Skeletal muscle tissue (tissue), 4 donors: ENCODE results near the gene MRPL10. TPM values are rescaled to one million over a fixed set of nuclear protein-coding genes. Genes with fewer than 3 reads are reported as not detected.

Experiments
- H3K27ac ChIP-seq: one replicate; pipeline ENCODE4 v1.7.0; 2013; ENCODE audit warnings: mild to moderate bottlenecking, low read depth, low read length, inconsistent platforms
- H3K27me3 ChIP-seq, 3 donors: one replicate each; pipeline ENCODE4 v1.7.0; 2013; ENCODE audit warnings: low read length in 3 of 3; ENCODE audit not compliant: control insufficient read depth in 3 of 3, insufficient read depth in 3 of 3
- H3K36me3 ChIP-seq, 3 donors: one replicate each; pipeline ENCODE4 v1.7.0; 2013; ENCODE audit warnings: low read length in 3 of 3; ENCODE audit not compliant: control insufficient read depth in 3 of 3, insufficient read depth in 3 of 3
- H3K4me1 ChIP-seq, 3 donors: one replicate each; pipeline ENCODE4 v1.7.0; 2013; ENCODE audit warnings: low read length in 3 of 3, mild to moderate bottlenecking in 3 of 3; ENCODE audit not compliant: control insufficient read depth in 3 of 3, insufficient read depth in 3 of 3
- H3K4me3 ChIP-seq, 3 donors: one replicate each; pipeline ENCODE4 v1.7.0; 2013; ENCODE audit warnings: low read length in 3 of 3
- H3K9ac ChIP-seq, 3 donors: one replicate each; pipeline ENCODE4 v1.7.0; 2013; ENCODE audit warnings: low read length in 3 of 3, mild to moderate bottlenecking in 3 of 3, moderate library complexity in 2 of 3, low read depth in 1 of 3
- H3K9me3 ChIP-seq, 3 donors: one replicate each; pipeline ENCODE4 v1.7.0; 2013; ENCODE audit warnings: low read length in 3 of 3; ENCODE audit not compliant: control insufficient read depth in 3 of 3
- total RNA-seq: library from RNA; depleted of rRNA; stranded (reverse); fragments of >200 nt; gene quantifications from one replicate; pipeline ENCODE4 v1.2.3, GENCODE V29; 2014
- donor health status: Osteomylitis.

The MRPL10 gene
- total RNA-seq, 1 donor from 2014 or later = 19.8 TPM

GRCh38 chr17:47801906-47802305, 29.4 kb downstream of the MRPL10 start:
- H3K9ac ChIP-seq = no peak overlapping the region
- no peaks in the 10 kb centered on the region for H3K9me3 ChIP-seq
- H3K27ac ChIP-seq = no peak overlapping the region
- H3K4me3 ChIP-seq = no peak overlapping the region
- peaks cover 10 to 20% (median 13%) of the 10 kb centered on the region in 3 donors for H3K4me1 ChIP-seq
- peaks cover 0 to 2% (median 0%) of the 10 kb centered on the region in 3 donors for H3K36me3 ChIP-seq
- no peaks in the 10 kb centered on the region for H3K27me3 ChIP-seq

DNA sequence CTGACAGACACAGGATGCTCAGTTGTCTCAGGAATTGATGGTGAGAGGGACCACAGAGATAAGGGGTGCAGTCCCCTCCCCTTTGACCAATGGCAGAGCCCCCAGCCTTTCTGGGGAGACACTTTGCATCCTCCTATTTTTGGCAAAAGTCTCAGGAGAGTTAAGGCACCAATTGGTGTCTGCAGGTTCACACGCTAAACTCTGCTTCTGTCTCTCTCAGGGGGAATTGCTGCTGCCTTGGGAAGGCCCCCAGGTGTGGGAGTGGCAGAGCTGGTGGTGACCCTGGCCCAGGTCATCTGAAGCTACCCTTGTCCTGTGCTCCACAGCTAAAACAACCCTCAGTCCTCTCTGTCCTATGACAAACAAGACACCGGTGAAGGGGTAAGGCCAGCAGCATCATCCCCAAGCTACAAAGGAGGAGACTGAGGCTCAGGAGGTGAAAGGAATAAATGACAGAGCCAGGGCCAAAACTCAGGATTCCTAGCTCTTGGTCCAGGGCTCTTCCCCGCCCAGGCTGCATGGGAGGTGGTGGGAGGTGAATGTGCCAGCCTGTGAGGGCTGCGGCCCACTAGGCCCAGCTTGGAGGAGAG, 30.1 kb downstream of the MRPL10 start:
- no peak overlapping the region for H3K4me3 ChIP-seq
- H3K27me3 ChIP-seq = no peaks in the 10 kb centered on the region
- H3K27ac ChIP-seq = no peak overlapping the region
- H3K9ac ChIP-seq = no peak overlapping the region
- peaks cover 6 to 14% (median 8%) of the 10 kb centered on the region in 3 donors for H3K4me1 ChIP-seq
- no peaks in the 10 kb centered on the region for H3K36me3 ChIP-seq
- no peaks in the 10 kb centered on the region for H3K9me3 ChIP-seq

DNA sequence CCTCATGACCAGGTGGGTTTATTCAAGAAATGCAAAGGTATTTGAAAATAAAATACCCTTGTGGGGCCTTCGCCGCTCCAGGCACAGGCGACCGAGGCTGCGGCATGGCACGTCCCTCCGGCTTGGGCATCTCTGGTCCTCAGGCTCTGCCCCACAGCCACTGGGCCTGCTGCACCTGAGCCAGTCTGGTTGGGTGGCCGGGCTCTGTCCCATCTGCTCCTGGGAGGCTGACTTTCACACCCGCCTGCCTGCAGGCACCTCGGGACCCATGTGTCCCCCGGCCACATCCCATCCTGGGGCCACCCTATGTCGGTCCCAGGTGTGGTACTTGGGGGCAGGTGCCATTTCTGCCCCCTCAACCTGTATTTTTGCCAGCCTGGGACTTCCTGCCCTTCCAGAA, 30.7 kb downstream of the MRPL10 start:
- no peak overlapping the region for H3K4me3 ChIP-seq
- no peaks in the 10 kb centered on the region for H3K36me3 ChIP-seq
- no peaks in the 10 kb centered on the region for H3K9me3 ChIP-seq
- H3K9ac ChIP-seq = no peak overlapping the region
- no peaks in the 10 kb centered on the region for H3K27me3 ChIP-seq
- H3K27ac ChIP-seq = no peak overlapping the region
- peaks cover 3 to 8% (median 4%) of the 10 kb centered on the region in 3 donors for H3K4me1 ChIP-seq

GRCh38 chr17:47797797-47798196, 33.5 kb downstream of the MRPL10 start:
- H3K9me3 ChIP-seq = no peaks in the 10 kb centered on the region
- no peaks in the 10 kb centered on the region for H3K4me1 ChIP-seq
- no peak overlapping the region for H3K27ac ChIP-seq
- H3K9ac ChIP-seq = no peak overlapping the region
- no peaks in the 10 kb centered on the region for H3K36me3 ChIP-seq
- H3K27me3 ChIP-seq = peaks cover 4 to 12% (median 7%) of the 10 kb centered on the region in 3 donors
- H3K4me3 ChIP-seq = no peak overlapping the region

DNA sequence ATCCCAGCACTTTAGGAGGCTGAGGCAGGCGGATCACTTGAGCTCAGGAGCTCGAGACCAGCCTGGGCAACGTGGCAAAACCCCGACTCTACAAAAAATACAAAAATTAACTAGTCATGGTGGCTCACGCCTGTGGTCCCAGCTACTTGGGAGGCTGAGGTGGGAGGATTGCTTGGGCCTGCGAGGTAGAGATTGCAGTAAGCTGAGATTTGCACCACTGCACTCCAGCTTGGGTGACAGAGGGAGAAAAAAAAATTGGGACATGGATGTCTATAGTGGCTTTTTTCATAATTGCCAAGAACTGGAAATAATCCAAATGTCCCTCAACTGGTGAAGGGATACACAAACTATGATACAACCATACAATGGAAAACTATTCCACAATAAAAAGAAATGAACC, 38.4 kb downstream of the MRPL10 start:
- Histone ChIP-seq H3K27me3 (peaks cover 29 to 38% (median 30%) of the 10 kb centered on the region in 3 donors), H3K27ac (no peak overlapping the region), H3K4me1 (peaks cover 0 to 9% (median 3%) of the 10 kb centered on the region in 3 donors), H3K4me3 (no peak overlapping the region), H3K9me3 (no peaks in the 10 kb centered on the region), H3K9ac (no peak overlapping the region), H3K36me3 (no peaks in the 10 kb centered on the region)

- no peak overlapping the region for H3K9ac ChIP-seq
- H3K27me3 ChIP-seq = peaks cover 34 to 38% (median 35%) of the 10 kb centered on the region in 3 donors
- no peak overlapping the region for H3K27ac ChIP-seq
- peaks cover 0 to 9% (median 3%) of the 10 kb centered on the region in 3 donors for H3K4me1 ChIP-seq
- no peak overlapping the region for H3K4me3 ChIP-seq
- no peaks in the 10 kb centered on the region for H3K36me3 ChIP-seq
- no peaks in the 10 kb centered on the region for H3K9me3 ChIP-seq
These were observed 38.9 kb downstream of the MRPL10 start for GRCh38 chr17:47792457-47792856.

DNA sequence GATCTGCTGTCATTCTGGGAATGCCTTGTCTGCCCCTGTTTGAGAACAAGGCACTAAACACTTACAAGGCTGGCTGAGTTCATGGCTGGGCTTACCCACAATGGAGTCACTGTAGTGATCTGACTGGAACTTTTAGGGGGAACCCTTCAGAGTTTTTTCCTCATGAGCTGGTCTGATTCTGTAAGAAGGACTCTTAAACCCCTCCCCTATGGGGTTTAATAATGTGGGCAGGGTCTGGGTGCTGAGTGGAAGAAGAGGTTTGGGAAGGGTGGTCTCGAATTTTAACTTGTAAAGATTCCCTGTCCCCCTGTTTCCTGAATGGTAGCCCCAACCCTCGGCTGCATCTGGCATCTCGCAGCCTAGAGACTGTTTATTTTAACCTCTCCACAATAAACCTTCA, 40.3 kb downstream of the MRPL10 start:
- Histone ChIP-seq H3K27ac (no peak overlapping the region), H3K9me3 (no peaks in the 10 kb centered on the region), H3K36me3 (no peaks in the 10 kb centered on the region), H3K9ac (no peak overlapping the region), H3K4me3 (no peak overlapping the region), H3K27me3 (peaks cover 35 to 38% (median 37%) of the 10 kb centered on the region in 3 donors), H3K4me1 (peaks cover 0 to 9% (median 3%) of the 10 kb centered on the region in 3 donors)

DNA sequence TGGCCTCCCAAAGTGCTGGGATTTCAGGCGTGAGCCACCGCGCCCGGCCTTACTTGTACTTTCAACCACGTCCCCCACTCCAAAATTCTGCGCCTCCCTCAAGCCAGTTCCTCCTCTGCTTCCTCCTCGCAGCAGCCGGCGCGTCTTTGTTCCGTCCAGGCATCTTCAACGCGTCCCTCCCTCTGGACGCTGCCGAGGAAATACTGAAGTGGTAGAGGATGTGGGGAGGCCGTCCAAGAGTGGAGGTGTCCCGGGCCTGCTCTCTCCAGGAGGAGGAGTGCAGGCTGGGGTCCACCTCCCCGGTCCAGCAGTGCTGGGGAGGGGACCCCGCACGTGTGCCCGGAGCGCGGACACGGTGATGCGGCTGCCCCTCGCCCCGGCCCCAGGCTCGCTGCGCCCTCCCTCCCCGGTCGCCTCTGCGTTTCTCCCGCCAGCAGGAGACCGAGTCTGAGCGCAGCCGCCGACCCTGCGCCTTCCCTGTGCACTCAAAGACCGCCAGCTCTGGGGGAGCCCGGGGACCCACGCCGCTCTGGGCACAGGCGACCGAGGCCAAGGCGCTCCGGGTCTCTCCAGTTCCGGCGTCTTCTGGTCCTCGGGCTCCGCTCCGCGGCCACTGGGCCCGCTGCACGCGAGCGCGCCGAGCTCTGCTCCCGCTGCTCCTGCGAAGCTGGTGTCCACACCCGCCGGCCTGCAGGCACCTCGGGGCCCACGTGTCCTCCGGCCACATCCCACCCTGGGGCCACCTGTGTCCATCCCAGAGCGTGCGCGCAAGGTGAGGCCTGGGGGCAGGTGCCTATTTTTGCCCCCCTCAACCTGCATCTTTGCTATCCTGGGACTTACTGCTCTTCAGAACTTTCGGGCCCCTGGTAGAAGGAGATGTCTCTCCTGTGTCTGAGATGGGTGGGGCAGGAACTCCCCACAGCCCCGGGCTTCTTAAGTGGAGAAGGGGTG, 41.5 kb downstream of the MRPL10 start:
- peaks cover 0 to 9% (median 3%) of the 10 kb centered on the region in 3 donors for H3K4me1 ChIP-seq
- no peaks in the 10 kb centered on the region for H3K9me3 ChIP-seq
- peaks cover 38 to 44% (median 39%) of the 10 kb centered on the region in 3 donors for H3K27me3 ChIP-seq
- H3K9ac ChIP-seq = peak overlapping the region in 1 of 3 donors; percentile 45
- H3K4me3 ChIP-seq = peak overlapping the region in 2 of 3 donors; percentile 42 to 46
- H3K27ac ChIP-seq = no peak overlapping the region
- H3K36me3 ChIP-seq = no peaks in the 10 kb centered on the region

GRCh38 chr17:47785538-47786123, 45.7 kb downstream of the MRPL10 start:
- Histone ChIP-seq H3K9ac (no peak overlapping the region), H3K4me1 (peaks cover 0 to 9% (median 3%) of the 10 kb centered on the region in 3 donors), H3K9me3 (no peaks in the 10 kb centered on the region), H3K36me3 (no peaks in the 10 kb centered on the region), H3K27ac (no peak overlapping the region), H3K27me3 (peaks cover 17 to 42% (median 34%) of the 10 kb centered on the region in 3 donors), H3K4me3 (no peak overlapping the region)
